HG03558 (cell line): ENCODE data around the gene MRPL32.

Experiments used
- ATAC-seq: cut with Tn5 transposase; IDR thresholded peaks from one replicate; pipeline ENCODE4 v1.9.1; 2021; ENCODE audit warnings: moderate number of reproducible peaks; ENCODE audit not compliant: unreplicated experiment; ENCODE audit errors: extremely low read depth

The MRPL32 gene

DNA sequence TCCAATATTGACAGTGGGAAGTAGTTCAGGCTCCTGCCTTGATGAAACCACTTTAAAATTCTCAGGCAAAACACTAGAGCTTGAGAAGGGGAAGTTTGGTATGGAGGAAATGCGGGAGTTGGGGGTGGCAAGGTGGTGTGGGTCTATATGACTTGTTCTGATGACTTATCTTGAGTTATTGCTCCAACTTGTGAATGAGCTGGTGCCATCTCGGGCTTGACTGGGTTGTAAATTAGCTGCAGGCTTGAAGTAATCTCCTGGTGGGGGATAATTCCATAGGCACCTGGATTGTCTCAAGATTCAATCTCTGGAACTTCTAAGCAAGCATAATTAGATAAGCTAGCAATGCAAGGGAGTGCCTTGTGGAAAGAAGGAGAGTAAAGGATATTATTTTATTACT is 29.0 kb downstream of the MRPL32 start:
- no peak for ATAC-seq

DNA sequence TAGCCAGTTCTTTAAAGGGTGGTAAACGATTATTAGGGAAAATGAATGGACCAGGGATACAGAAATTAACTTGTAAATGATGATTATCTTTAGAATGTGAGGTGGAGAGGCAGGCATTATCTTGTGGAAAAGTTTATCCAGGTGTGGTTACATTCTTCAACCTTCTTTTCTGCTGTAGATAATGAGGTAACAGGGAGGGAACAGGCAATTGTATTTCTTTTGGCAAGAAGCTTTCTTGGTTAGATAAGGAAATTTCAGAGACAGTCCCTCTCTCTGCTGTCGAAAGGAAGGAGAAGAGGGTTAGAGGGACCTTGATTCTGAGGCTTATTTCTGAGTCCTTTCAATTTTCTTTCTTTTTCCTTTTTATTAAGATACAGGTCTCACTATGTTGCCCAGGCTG is 32.1 kb downstream of the MRPL32 start:
- no peak for ATAC-seq

DNA sequence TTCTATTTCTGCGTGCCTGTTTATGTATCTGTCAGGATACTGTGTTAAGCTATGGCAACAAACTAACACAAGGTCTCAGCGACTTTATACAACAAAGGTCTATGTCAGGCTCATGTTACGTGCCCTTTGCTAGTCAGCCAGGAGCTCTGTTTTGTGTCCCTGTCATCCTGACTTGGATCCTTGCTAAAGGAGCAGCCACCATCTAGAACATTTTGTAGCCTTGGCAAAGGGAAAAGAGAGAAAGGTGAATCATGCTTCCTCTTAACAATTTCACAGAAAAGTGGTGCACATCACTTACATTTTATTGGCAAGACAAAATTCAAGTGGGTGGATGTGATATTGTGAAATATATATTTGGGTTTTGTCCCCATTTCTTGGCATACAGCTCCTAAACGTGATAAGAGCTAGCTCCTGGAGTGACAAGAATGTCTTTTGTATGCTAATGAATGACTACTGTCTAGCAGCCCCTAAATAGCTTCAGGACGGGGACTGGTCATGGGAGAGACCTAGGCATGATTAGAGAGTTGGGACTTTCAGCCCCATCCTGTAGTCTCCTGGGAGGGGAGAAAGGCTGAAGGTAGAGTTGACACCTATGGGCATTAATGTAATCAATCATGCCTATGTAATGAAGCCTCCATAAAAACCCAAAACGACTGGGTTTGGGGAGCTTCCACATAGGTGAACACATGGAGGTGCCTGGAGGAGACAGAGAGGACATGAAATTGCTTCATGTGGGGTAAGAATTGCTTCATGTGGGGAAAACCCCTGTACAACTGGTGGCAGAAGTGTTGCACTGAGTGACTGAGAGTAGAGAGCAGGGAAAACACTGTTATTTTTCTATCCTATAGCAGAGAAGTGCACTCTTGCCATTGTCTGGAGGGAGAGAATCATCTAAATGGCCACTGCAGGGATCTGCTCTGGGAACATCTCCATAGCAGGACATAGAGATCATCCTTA is 33.0 kb downstream of the MRPL32 start:
- no peak for ATAC-seq

DNA sequence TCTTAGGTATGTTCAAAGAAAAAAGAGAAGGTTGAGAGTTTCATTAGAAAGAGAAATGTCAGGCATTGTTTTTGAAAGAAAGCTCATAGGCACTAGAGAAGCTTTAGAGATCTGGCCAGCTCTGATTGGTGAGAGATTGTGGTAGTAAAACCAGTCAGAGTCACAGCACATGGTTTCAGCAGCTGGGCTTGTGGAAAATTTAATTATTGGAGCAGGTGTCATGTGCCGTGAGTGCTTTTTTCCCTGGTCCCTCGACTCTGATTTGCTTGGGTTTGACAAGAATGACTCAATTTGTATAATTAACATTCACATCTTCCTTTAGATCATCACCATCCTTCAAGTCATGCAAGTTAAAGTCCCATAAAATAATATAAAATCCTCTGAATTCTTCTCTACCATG is 35.2 kb downstream of the MRPL32 start:
- no peak for ATAC-seq

DNA sequence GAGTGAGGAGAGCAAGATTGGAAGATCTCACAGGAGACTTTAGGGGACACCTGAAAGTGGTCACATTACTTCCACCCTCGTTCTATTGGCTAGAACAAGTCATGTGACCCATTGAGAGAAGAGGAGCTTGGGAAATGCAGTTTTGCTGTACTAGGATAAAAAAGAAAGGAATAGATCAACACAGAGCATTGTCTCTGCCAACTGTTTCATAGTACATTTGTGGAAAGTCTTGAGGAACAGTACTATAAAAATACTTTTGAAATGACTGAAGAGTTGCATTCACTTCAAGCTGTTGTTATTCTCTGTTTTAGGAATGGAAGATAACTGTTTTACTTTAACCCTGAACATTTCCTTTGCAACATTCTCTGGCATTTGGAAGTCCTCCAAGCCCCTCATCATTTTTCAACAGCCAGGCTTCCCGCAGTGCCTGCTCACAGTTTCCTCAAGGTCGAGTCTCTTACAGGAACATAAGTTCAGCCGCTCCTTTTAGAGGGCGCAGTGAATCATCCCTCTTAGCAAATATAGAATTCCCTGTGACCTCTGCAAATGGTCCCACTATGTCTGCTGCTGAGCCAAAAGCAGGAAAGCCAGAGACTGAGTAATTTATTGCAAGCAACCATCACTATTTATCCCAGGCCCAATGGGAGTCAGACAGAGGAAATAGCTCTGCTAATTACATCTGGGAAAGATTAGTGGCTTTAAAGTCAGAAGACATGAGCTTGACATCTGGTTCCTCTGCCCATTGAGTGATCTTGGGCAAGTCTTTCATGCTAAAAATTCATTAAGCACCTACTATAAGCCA is 40.7 kb downstream of the MRPL32 start:
- no peak for ATAC-seq

DNA sequence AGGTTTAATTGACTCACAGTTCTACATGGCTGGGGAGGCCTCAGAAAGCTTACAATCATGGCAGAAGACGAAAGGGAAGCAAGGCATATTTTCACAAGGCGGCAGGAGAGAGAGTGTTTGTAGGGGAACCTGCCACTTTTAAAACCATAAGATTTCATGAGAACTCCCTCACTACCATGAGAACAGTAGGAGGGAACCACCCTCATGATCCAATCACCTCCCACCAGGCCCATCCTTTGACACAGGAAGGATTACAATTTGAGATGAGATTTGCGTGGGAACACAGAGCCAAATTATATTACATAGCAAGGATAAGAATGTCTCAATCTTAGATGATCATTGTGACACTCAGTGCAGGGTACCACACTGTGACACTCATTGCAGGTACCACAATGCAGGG is 44.2 kb downstream of the MRPL32 start:
- no peak for ATAC-seq

DNA sequence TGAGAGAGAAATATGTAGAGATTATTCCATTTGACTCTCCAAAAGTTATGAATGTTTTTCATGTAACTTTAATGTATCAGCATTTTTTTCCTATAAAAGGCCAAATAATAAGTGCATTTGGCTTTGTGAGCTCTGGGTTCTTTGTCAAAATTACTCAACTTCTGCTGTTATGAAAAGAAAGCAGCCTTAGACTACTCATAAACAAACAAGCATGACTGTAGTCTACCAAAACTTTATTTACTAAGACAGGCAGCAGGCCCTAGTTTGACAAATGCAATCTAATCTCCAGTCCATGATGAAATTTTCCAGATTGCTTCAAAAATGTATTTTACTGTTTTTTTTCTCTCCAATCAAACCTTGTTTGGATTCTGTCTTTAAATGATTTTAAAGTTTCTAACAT is 46.3 kb downstream of the MRPL32 start:
- no peak for ATAC-seq

DNA sequence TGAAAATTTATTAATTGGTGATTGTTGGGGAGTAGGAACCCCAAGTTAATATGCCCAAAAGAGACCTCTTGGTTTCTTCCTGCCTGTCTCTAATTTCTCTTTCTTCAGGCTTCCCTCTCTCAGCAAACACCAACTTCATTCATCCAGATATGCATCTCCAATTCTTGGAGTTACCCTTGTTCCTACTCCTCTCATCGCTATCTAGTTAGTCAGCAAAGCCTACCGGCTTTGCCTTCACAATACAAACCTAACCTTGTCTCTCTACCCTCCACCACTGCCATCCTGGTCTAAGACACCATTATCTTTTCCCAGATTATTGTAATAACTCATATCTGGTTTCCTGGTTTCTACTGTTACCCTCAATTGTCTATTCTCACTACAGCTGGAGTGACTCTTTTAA is 47.9 kb downstream of the MRPL32 start:
- ATAC-seq = no peak

DNA sequence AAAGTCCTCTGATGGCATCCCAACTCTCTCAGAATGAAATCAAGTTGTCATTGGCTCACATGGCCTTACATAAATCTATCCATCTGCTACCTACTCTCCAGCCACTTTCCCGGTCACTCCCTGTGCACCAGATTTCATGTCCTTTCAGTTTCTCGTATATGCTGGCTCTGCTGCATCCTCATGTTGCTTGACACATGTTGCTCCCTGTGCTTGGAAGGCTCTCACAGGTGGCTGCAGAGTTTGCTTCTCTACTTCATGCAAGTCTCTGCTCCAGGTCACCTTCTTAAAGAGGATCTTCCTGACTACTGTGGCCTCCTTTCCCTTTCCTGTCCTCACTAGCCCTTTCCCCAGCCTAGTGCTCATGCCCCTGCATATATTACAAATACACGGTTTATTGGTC is 48.3 kb downstream of the MRPL32 start:
- ATAC-seq = no peak

DNA sequence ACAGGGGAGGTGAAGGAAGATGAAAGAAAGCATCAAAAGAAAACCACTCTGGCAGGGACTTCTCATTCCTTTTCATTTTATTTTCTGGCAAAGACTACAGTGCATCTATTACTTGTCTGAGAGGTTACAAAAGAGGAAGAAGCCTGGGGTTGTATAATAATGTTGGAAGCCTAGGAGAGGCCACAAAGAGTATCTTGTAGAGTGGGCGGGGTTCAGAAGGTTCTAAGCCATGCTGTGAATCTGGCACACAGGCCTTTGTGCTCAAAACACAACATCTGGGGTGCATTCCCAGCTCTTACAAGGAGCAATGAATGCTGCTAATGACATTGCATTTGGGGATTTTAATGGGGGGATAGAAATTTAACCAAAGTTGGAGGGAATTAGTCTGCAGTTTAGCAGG is 49.4 kb downstream of the MRPL32 start:
- no peak for ATAC-seq

DNA sequence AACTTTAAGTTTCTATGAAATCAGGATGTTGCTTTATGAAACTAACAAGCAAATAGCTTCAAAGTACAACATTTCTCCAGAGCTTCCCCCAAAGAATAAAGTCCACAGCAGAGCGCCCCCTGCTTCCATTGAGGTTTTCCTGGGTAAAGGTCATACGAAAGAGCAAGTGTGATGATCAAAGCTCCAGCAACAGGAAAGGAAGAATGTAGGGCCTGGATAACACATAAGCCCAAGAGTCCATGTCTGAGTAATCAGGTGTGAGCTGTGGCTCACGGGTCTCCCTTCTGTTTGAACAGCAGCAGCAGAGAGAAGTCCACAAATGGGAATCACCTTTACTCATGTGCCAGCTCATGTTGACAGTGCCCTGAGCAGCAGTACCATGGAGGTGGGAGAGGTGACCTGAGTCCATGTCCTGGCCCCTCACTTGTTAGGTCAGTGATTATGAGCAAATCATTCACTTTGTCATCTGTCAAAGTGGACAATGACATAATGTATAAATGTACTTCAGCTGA is 50.5 kb downstream of the MRPL32 start:
- ATAC-seq = no peak

DNA sequence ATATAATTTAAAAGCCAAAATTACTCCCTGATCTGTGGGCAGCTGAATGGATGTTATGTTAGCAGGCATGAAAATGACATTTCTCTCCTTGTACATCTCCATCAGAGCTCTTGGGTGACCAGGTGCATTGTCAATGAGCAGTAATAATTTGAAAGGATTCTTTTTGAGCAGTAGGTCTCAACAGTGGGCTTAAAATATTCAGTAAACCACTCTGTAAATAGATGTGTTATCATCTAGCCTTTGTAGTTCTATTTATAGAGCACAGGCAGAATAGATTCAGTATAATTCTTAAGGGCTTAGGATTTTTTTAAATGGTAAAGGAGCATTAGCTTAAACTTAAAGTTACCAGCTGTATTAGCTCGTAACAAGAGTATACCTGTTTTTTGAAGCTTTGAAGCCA is 52.0 kb downstream of the MRPL32 start:
- no peak for ATAC-seq

DNA sequence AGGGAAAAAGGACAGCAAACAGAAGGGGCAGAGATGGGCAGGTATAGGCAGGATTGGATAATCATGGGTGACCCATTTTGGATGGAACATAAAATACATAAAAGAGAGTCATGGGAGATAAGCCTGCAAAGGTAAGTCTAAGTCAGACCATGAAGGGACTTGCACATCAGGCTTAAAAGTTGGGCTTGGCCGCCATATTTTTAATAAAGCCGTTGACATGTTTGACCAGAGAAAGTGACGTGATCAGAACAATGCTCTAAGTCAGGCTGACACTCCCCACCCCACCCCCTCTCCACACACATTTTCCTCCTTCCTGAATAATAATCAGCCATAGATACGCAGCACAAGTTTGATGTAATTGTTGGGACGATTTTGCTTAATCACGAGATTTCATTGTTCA is 54.0 kb downstream of the MRPL32 start:
- no peak for ATAC-seq

DNA sequence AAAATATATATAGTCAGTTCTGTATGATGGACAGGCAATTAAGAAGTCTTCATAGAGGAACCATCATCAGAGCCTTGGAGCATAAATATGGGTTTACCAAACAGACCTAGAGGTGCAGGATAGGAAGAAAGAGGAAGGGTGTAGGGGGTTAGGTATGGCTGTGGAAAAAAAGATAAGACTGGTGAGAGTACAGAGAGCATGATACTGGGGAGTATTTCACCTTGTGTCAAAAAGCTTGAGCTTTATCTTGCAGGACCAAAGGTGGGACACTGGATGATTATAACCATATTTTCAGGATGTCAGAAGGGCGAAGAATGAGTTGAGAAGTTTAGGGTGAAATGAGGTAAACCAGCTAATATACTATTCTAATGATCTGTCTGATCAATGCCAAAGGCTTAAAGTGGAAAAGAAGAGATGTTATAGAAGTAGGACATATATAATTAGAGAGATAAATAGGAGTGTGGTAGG is 54.6 kb downstream of the MRPL32 start:
- ATAC-seq = no peak
